GM11168 (cell line): ENCODE results near the gene ARMH4.

Source experiments
- in situ Hi-C: fragments of 300-500 bp; cut with MboI; formaldehyde crosslinking; loops from one replicate; pipeline ENCODE4 v1.12.0; 2022; ENCODE audit warnings: low sequenced_read_pairs; ENCODE audit not compliant: unreplicated experiment

ARMH4 gene

GRCh38 chr14:58152014-58152857, at the start of gene ARMH4:
TSS of gene ARMH4 (minus strand) at chr14:58152213. CDS start at chr14:58139358, 12,855 bp downstream.
- in situ Hi-C loops = no loop called here

- in situ Hi-C loops = no loop called here
These were observed 48.8 kb upstream of the ARMH4 start for GRCh38 chr14:58200846-58201245.

GRCh38 chr14:58200480-58200841, 48.4 kb upstream of the ARMH4 start:
- in situ Hi-C loops = no loop called here

- in situ Hi-C loops = no loop called here
These were observed 47.9 kb upstream of the ARMH4 start, which contains the start of gene ACTR10 for GRCh38 chr14:58199726-58200479. TSS of gene ACTR10 (plus strand) at chr14:58200149. CDS start at chr14:58200218, 69 bp downstream.

- in situ Hi-C loops = no loop called here
These were observed 46.1 kb upstream of the ARMH4 start for GRCh38 chr14:58198086-58198485.

GRCh38 chr14:58196198-58196597, 44.2 kb upstream of the ARMH4 start:
- in situ Hi-C loops = no loop called here

GRCh38 chr14:58193542-58193941, 41.5 kb upstream of the ARMH4 start:
- in situ Hi-C loops = no loop called here

GRCh38 chr14:58191763-58192601, 40.0 kb upstream of the ARMH4 start:
- in situ Hi-C loops = no loop called here

- in situ Hi-C loops = no loop called here
These were observed 37.2 kb upstream of the ARMH4 start for GRCh38 chr14:58189176-58189575.

GRCh38 chr14:58177125-58177524, 25.1 kb upstream of the ARMH4 start:
- in situ Hi-C loops = no loop called here

GRCh38 chr14:58171090-58171489, 19.1 kb upstream of the ARMH4 start:
- in situ Hi-C loops = no loop called here

GRCh38 chr14:58167891-58168290, 15.9 kb upstream of the ARMH4 start:
- in situ Hi-C loops = no loop called here

- in situ Hi-C loops = no loop called here
These were observed 15.0 kb upstream of the ARMH4 start for GRCh38 chr14:58167057-58167456.

GRCh38 chr14:58166005-58166983, 14.3 kb upstream of the ARMH4 start:
- in situ Hi-C loops = no loop called here

- in situ Hi-C loops = no loop called here
These were observed 8.5 kb upstream of the ARMH4 start for GRCh38 chr14:58160561-58160960.

- in situ Hi-C loops = no loop called here
These were observed 640 bp downstream of the ARMH4 start for GRCh38 chr14:58151133-58152013.

- in situ Hi-C loops = no loop called here
These were observed 1.7 kb downstream of the ARMH4 start for GRCh38 chr14:58150243-58150805.

GRCh38 chr14:58149196-58149595, 2.8 kb downstream of the ARMH4 start:
- in situ Hi-C loops = no loop called here
